HG02571 (cell line): ENCODE measurements around the gene EIF4E2.

Experiments
- ATAC-seq: cut with Tn5 transposase; IDR thresholded peaks from one replicate; pipeline ENCODE4 v1.9.1; 2021; ENCODE audit warnings: mild to moderate bottlenecking, moderate library complexity; ENCODE audit not compliant: unreplicated experiment

EIF4E2 gene

GRCh38 chr2:232550354-232551249, at the start of gene EIF4E2, which contains the start of gene TIGD1:
TSS of gene EIF4E2 (plus strand) at chr2:232550689. CDS start at chr2:232550725, 36 bp downstream.
TSS of gene TIGD1 (minus strand) at chr2:232550557. CDS start at chr2:232549882, 675 bp downstream.
- peak; percentile 90 for ATAC-seq

GRCh38 chr2:232501331-232501771, 49.1 kb upstream of the EIF4E2 start:
- no peak for ATAC-seq

- ATAC-seq = no peak
These were observed 48.6 kb upstream of the EIF4E2 start for GRCh38 chr2:232501794-232502390.

- no peak for ATAC-seq
These were observed 48.0 kb upstream of the EIF4E2 start for GRCh38 chr2:232502511-232502910.

GRCh38 chr2:232502911-232503808, 47.3 kb upstream of the EIF4E2 start:
- no peak for ATAC-seq

- ATAC-seq = no peak
These were observed 46.6 kb upstream of the EIF4E2 start for GRCh38 chr2:232503809-232504323.

GRCh38 chr2:232504438-232504837, 46.1 kb upstream of the EIF4E2 start:
- ATAC-seq = no peak

GRCh38 chr2:232505856-232506255, 44.6 kb upstream of the EIF4E2 start:
- no peak for ATAC-seq

GRCh38 chr2:232506709-232507108, 43.8 kb upstream of the EIF4E2 start:
- no peak for ATAC-seq

- ATAC-seq = no peak
These were observed 42.2 kb upstream of the EIF4E2 start for GRCh38 chr2:232508251-232508650.

GRCh38 chr2:232511336-232511890, 39.1 kb upstream of the EIF4E2 start:
- ATAC-seq = no peak

GRCh38 chr2:232512602-232513001, 37.9 kb upstream of the EIF4E2 start:
- no peak for ATAC-seq

- ATAC-seq = no peak
These were observed 37.1 kb upstream of the EIF4E2 start for GRCh38 chr2:232513353-232513752.

- no peak for ATAC-seq
These were observed 34.9 kb upstream of the EIF4E2 start for GRCh38 chr2:232515639-232516038.

- ATAC-seq = no peak
These were observed 33.9 kb upstream of the EIF4E2 start for GRCh38 chr2:232516551-232516950.

GRCh38 chr2:232518844-232519243, 31.6 kb upstream of the EIF4E2 start:
- ATAC-seq = no peak

- no peak for ATAC-seq
These were observed 30.7 kb upstream of the EIF4E2 start, which contains the start of gene PRSS56 for GRCh38 chr2:232519581-232520438. TSS of gene PRSS56 (plus strand) at chr2:232520388. CDS start at chr2:232520599, 211 bp downstream.

- ATAC-seq = no peak
These were observed 30.0 kb upstream of the EIF4E2 start for GRCh38 chr2:232520489-232520888.

GRCh38 chr2:232521098-232521497, 29.4 kb upstream of the EIF4E2 start:
- no peak for ATAC-seq
